OCI-LY3 (cell line): Measurements from ENCODE around the gene FXYD5.

Experiments used
- H2AFZ ChIP-seq: fragments of 200-600, 300-600 bp; shearing (Covaris generic); 2 replicates; pipeline ENCODE4 v1.6.0; 2014; ENCODE audit warnings: antibody characterized with exemption, low read depth, low read length
- H3K27ac ChIP-seq: fragments of 200-600, 300-600 bp; sonication (generic); 2 replicates; pipeline ENCODE4 v1.5.1; 2014; ENCODE audit warnings: mild to moderate bottlenecking, low read length, moderate library complexity, mixed read lengths
- H3K27me3 ChIP-seq: fragments of 200-600, 300-600 bp; sonication (generic); 2 replicates; pipeline ENCODE4 v1.6.1; 2014; ENCODE audit warnings: low read depth, low read length, mixed read lengths
- H3K36me3 ChIP-seq: fragments of 200-600, 300-600 bp; sonication (generic); replicated peaks from 2 replicates; pipeline ENCODE3; 2014; ENCODE audit warnings: low read depth, low read length, mixed read lengths
- H3K4me1 ChIP-seq: fragments of 300-600, 200-600 bp; sonication (generic); 2 replicates; pipeline ENCODE4 v1.6.1; 2014; ENCODE audit warnings: low read length, mixed read lengths
- H3K4me2 ChIP-seq: fragments of 200-600, 300-600 bp; sonication (generic); 2 replicates; pipeline ENCODE4 v1.6.1; 2014; ENCODE audit warnings: low read length, mixed read lengths
- H3K4me3 ChIP-seq: fragments of 300-600, 200-600 bp; sonication (generic); 2 replicates; pipeline ENCODE4 v1.5.1; 2014; ENCODE audit warnings: antibody characterized with exemption, mild to moderate bottlenecking, low read length, moderate library complexity
- H3K79me2 ChIP-seq: fragments of 300-600, 200-600 bp; shearing (Covaris generic); 2 replicates; pipeline ENCODE4 v1.6.1; 2014; ENCODE audit warnings: mild to moderate bottlenecking, low read length, mixed read lengths
- H3K9ac ChIP-seq: fragments of 300-600, 200-600 bp; shearing (Covaris generic); 2 replicates; pipeline ENCODE4 v1.6.0; 2014; ENCODE audit warnings: mild to moderate bottlenecking, low read length, moderate library complexity
- H3K9me3 ChIP-seq: fragments of 200-600, 300-600 bp; shearing (Covaris generic); 2 replicates; pipeline ENCODE4 v1.6.1; 2014; ENCODE audit warnings: low read length, mixed read lengths; ENCODE audit not compliant: insufficient read depth
- H4K20me1 ChIP-seq: fragments of 200-600, 300-600 bp; sonication (generic); 2 replicates; pipeline ENCODE4 v1.6.1; 2016; ENCODE audit warnings: low read length, mixed read lengths; ENCODE audit not compliant: insufficient read depth
- EZH2phosphoT487 ChIP-seq: fragments of 200-600 bp; shearing (Covaris generic); IDR thresholded peaks from 2 replicates; pipeline ENCODE4 v1.6.1; 2018; ENCODE audit warnings: antibody characterized with exemption, mixed run types, low read depth
- TF ChIP-seq, protein P1 (sequence below): fragments of 200-600, 300-600 bp; sonication (generic); IDR thresholded peaks from 2 replicates; pipeline ENCODE4 v1.5.1; 2014; ENCODE audit warnings: antibody characterized with exemption, low read length, low read depth

The FXYD5 gene

DNA sequence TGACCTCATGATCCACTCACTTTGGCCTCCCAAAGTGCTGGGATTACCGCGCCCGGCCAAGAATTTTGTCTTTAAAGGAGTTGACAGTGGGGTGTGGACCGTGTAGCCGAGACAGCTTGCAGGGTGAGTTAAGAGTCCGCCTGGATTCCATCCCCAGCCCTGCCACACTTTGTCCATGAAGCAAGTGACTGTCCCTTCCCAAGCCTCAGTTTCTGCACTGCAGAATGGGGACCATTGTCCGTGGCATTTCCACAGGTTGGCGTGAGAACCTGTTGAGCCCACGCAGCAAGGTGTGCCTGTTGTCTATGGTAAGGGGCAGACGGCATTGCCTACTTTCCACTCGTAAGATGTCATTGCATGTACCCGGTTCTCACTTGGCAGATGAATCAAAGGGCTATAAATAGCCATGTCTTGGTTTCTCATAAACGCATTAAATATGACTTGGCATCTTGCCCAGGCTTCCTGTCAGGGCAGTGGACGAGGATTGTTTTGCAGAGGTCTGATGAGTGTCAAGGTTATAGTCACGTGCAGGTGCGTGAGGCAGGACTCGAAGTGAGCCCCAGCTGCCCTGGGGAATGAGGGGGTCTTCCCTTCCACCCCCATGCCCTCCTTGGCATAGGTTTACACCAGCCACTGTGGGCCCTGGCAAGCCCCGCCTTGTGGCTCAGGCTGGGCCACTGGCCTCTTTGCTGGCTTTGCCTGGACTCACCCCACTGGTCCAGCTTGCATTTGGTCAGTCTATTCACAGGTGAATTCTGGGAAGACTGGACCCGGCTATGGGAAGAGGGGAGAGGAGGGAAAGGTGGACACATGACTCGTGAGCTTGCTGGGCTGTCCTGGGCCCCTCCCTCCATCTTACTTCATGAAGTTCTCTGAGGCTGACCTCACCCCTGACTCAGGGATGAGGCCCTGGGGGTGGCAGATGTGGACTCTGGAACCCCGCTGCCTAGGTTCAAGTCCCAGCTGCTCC lies 59.4 kb downstream of the FXYD5 start:
- Histone ChIP-seq H4K20me1 (no peaks in the 10 kb centered on the region), H3K36me3 (no peaks in the 10 kb centered on the region), H3K9me3 (0 out of 2 replicates have a peak, but pooled peaks cover under 1% of the 10 kb centered on the region), H3K4me3 (peak overlapping the region; percentile 43), H3K27me3 (no peaks in the 10 kb centered on the region), H2AFZ (no peak overlapping the region), H3K79me2 (no peaks in the 10 kb centered on the region), H3K4me2 (peak overlapping the region; percentile 71), H3K9ac (peak overlapping the region; percentile 16; the same call in 1 of the 2 replicates), H3K27ac (peak overlapping the region; percentile 33), H3K4me1 (peaks cover 46% of the 10 kb centered on the region)
- TF ChIP-seq, protein P1, sequence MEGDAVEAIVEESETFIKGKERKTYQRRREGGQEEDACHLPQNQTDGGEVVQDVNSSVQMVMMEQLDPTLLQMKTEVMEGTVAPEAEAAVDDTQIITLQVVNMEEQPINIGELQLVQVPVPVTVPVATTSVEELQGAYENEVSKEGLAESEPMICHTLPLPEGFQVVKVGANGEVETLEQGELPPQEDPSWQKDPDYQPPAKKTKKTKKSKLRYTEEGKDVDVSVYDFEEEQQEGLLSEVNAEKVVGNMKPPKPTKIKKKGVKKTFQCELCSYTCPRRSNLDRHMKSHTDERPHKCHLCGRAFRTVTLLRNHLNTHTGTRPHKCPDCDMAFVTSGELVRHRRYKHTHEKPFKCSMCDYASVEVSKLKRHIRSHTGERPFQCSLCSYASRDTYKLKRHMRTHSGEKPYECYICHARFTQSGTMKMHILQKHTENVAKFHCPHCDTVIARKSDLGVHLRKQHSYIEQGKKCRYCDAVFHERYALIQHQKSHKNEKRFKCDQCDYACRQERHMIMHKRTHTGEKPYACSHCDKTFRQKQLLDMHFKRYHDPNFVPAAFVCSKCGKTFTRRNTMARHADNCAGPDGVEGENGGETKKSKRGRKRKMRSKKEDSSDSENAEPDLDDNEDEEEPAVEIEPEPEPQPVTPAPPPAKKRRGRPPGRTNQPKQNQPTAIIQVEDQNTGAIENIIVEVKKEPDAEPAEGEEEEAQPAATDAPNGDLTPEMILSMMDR: no peak
- TF ChIP-seq EZH2phosphoT487: no peak

DNA sequence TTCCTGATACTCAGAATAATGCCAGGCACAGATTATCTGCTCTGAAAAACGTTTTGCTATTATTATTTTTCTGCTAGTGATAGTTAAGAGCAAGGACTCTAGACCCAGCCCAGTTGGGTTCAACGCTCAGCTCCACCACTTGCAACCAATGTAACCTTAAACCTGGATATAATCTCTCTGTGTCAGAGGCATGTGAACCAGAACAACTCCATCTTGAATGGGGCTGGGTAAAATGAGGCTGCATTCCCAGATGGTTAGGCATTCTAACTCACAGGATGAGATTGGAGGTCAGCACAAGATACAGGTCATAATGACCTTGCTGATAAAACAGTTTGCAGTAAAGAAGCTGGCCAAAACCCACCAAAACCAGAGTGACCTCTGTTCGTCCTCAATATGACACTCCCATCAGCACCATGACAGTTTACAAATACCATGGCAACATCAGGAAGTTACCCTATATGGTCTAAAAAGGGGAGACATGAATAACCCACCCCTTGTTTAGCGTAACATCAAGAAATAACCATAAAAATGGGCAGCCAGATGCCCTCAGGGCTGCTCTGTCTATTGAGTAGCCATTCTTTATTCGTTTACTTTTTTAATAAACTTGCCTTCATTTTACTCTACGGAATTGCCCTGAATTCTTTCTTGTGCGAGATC lies 60.4 kb downstream of the FXYD5 start:
- Histone ChIP-seq H3K4me1 (peaks cover 46% of the 10 kb centered on the region), H3K79me2 (no peaks in the 10 kb centered on the region), H3K4me2 (no peak overlapping the region), H3K36me3 (no peaks in the 10 kb centered on the region), H3K4me3 (no peak overlapping the region), H2AFZ (no peak overlapping the region), H3K27ac (no peak overlapping the region), H3K9ac (no peak overlapping the region), H4K20me1 (no peaks in the 10 kb centered on the region), H3K9me3 (peaks cover 7% of the 10 kb centered on the region; the same call in 1 of the 2 replicates), H3K27me3 (no peaks in the 10 kb centered on the region)
- TF ChIP-seq, protein P1: no peak
- no peak for TF ChIP-seq EZH2phosphoT487

DNA sequence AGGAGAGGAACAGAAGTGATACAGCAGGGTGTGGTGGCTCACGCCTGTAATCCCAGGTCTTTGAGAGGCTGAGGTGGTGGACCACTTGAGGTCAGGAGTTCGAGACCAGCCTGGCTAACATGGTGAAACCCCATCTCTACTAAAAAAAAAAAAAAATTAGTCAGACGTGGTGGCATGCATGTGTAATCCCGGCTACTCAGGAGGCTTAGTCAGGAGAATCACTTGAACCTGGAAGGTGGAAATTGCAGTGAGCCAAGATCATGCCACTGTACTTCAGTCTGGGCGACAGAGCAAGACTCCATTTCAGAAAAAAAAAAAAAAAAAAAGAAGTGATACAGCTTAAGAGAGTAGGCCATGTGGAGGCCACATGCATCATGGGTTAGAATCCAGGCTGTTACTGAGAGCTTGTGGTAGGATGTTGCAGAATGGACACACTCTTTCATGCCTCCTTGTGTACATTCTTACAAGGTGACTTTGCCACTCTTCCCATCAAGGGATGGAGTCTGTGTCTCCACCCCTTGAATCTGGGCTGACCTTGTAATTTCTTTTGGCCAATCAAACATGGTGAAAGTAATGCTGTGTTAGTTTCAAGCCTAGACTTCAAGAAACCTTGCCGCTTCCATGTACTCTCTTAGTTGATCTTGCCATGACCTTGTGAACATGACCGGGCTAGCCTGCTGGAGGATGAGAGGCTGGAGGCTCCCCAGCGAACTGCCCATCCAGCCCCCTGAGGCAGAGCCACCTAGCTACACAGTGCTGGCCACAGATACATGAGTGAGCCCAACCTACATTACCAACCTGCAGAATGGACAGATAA lies 61.7 kb downstream of the FXYD5 start:
- H3K79me2 ChIP-seq: no peaks in the 10 kb centered on the region
- no peak overlapping the region for H2AFZ ChIP-seq
- TF ChIP-seq, protein P1: no peak
- no peak for TF ChIP-seq EZH2phosphoT487
- H3K9ac ChIP-seq: no peak overlapping the region
- no peaks in the 10 kb centered on the region for H4K20me1 ChIP-seq
- no peaks in the 10 kb centered on the region for H3K36me3 ChIP-seq
- H3K27me3 ChIP-seq: no peaks in the 10 kb centered on the region
- H3K4me3 ChIP-seq: no peak overlapping the region
- H3K9me3 ChIP-seq: peaks cover 7% of the 10 kb centered on the region; the same call in 1 of the 2 replicates
- H3K4me2 ChIP-seq: no peak overlapping the region
- peaks cover 42% of the 10 kb centered on the region for H3K4me1 ChIP-seq
- no peak overlapping the region for H3K27ac ChIP-seq
